PC-3 (cell line): ENCODE data around the gene ZNF483.

ENCODE experiments used
- CTCF ChIP-seq: fragments of 300-600 bp; sonication (generic); conservative IDR thresholded peaks from 2 replicates; pipeline ENCODE4 v1.5.1; 2017; ENCODE audit warnings: antibody characterized with exemption, low read depth, mild to moderate bottlenecking, low read length
- EZH2phosphoT487 ChIP-seq: fragments of 300-600 bp; sonication (generic); IDR thresholded peaks from 2 replicates; pipeline ENCODE4 v1.6.1; 2018; ENCODE audit warnings: mild to moderate bottlenecking, antibody characterized with exemption, low read length, borderline replicate concordance

DNA sequence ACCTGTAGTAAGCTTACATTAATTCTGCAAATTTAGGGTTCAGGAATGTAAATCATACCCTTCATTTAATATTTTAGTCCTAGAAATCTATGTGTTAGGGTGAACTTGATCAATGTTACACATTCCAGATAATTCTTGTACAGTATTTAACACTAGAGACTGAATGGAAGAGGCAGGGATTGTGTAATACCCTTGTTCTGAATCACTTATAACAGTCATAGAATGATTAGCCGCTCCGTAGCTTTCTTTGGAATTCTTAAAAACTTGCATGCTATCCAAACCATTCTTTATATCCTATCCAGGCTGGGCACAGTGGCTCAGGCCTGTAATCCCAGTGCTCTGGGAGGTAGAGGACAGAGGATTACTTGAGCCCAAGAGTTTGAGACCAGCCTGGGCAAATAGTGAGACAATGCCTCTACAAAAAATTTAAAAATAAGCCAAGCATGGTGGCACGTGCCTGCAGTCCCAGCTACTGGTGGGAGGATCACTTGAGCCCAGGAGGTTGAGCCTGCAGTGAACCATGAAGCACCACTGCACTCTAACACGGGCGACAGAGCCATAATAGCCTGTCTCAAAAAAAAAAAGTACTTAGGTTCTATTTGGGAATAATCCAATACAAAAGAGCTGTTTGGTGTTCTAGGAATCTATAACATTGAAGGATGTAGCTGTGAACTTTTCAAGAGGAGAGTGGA, 8.3 kb downstream of the ZNF483 start:
- TF ChIP-seq CTCF (no peak), EZH2phosphoT487 (no peak)
